Ishikawa (cell line): ENCODE data around the gene FCHSD2.

Experiments used
- CEBPB ChIP-seq: IDR thresholded peaks from 2 replicates; pipeline ENCODE4 v1.6.1; 2012
- CREB1 ChIP-seq: IDR thresholded peaks from 2 replicates; pipeline ENCODE4 v1.6.1; 2012; ENCODE audit warnings: low read depth
- EGR1 ChIP-seq: IDR thresholded peaks from 2 replicates; pipeline ENCODE4 v1.6.1; 2012
- EP300 ChIP-seq: IDR thresholded peaks from 2 replicates; pipeline ENCODE4 v1.6.1; 2012; ENCODE audit warnings: borderline replicate concordance
- FOXM1 ChIP-seq: IDR thresholded peaks from 2 replicates; pipeline ENCODE4 v1.6.1; 2012; ENCODE audit warnings: low read depth, borderline replicate concordance
- NFIC ChIP-seq: IDR thresholded peaks from 2 replicates; pipeline ENCODE4 v1.6.1; 2012
- RAD21 ChIP-seq: IDR thresholded peaks from 2 replicates; pipeline ENCODE4 v1.6.1; 2012; ENCODE audit warnings: low read depth
- TAF1 ChIP-seq: IDR thresholded peaks from 2 replicates; pipeline ENCODE4 v1.6.1; 2012; ENCODE audit warnings: low read depth, mild to moderate bottlenecking
- TCF12 ChIP-seq: IDR thresholded peaks from 2 replicates; pipeline ENCODE4 v1.6.1; 2012; ENCODE audit warnings: low read depth
- TEAD4 ChIP-seq: IDR thresholded peaks from 2 replicates; pipeline ENCODE4 v1.6.1; 2012
- YY1 ChIP-seq: IDR thresholded peaks from 2 replicates; pipeline ENCODE4 v1.6.1; 2012; ENCODE audit warnings: low read depth
- ZBTB7A ChIP-seq: IDR thresholded peaks from 2 replicates; pipeline ENCODE4 v1.6.1; 2012; ENCODE audit warnings: low read depth
- TF ChIP-seq, protein P1 (sequence below): IDR thresholded peaks from 2 replicates; pipeline ENCODE4 v1.6.1; 2012
- TF ChIP-seq, protein P2 (sequence below): IDR thresholded peaks from 2 replicates; pipeline ENCODE4 v1.6.1; 2012; ENCODE audit warnings: low read depth, mild to moderate bottlenecking
- TF ChIP-seq, protein P3 (sequence below): IDR thresholded peaks from 2 replicates; pipeline ENCODE4 v1.6.1; 2012

FCHSD2 gene

DNA sequence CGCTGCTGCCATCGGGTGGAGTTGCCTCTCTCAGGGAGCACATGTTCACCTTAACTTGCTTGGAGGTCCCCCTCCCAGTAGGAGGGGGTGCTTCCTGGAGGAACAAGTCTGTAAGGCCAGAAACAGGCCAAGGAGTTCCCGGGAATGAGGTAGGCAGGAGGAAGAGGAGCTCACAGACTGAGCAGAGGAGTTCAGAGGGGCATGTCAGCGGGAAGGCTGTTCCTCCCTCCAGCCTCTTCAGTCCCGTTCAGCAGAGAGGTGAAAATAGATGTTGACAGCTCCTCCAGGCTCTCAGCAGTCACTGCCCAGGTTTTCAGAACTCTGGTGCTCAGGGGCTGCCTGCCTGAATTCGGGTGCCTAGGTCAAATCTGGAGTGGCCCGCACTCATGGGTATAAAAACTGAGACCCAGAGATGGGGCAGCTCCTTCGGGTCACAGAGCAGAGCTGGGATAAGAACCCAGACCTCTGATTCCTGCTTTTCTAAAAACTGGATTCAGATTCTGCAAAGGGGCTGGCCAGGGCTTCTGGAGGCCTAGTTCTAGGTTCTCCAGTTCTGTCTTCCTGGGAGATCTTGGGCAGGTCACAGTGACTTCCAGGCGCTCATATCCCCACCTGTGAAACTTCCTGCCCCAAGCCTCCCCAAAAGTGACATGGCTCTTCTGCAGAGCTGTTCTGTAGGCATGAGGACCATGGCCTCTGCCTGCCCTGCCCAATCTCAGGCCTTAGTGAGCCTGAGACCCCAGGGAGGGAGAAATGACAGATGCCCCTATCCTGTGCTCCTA, 309.6 kb downstream of the FCHSD2 start:
- TF ChIP-seq YY1 (no peak), TAF1 (no peak), RAD21 (no peak), TEAD4 (no peak), EGR1 (no peak), TCF12 (no peak), CREB1 (no peak), CEBPB (no peak), FOXM1 (no peak)
- TF ChIP-seq, protein P1, sequence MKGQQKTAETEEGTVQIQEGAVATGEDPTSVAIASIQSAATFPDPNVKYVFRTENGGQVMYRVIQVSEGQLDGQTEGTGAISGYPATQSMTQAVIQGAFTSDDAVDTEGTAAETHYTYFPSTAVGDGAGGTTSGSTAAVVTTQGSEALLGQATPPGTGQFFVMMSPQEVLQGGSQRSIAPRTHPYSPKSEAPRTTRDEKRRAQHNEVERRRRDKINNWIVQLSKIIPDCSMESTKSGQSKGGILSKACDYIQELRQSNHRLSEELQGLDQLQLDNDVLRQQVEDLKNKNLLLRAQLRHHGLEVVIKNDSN, result no peak
- TF ChIP-seq, protein P2, sequence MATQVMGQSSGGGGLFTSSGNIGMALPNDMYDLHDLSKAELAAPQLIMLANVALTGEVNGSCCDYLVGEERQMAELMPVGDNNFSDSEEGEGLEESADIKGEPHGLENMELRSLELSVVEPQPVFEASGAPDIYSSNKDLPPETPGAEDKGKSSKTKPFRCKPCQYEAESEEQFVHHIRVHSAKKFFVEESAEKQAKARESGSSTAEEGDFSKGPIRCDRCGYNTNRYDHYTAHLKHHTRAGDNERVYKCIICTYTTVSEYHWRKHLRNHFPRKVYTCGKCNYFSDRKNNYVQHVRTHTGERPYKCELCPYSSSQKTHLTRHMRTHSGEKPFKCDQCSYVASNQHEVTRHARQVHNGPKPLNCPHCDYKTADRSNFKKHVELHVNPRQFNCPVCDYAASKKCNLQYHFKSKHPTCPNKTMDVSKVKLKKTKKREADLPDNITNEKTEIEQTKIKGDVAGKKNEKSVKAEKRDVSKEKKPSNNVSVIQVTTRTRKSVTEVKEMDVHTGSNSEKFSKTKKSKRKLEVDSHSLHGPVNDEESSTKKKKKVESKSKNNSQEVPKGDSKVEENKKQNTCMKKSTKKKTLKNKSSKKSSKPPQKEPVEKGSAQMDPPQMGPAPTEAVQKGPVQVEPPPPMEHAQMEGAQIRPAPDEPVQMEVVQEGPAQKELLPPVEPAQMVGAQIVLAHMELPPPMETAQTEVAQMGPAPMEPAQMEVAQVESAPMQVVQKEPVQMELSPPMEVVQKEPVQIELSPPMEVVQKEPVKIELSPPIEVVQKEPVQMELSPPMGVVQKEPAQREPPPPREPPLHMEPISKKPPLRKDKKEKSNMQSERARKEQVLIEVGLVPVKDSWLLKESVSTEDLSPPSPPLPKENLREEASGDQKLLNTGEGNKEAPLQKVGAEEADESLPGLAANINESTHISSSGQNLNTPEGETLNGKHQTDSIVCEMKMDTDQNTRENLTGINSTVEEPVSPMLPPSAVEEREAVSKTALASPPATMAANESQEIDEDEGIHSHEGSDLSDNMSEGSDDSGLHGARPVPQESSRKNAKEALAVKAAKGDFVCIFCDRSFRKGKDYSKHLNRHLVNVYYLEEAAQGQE, result no peak
- TF ChIP-seq, protein P3, sequence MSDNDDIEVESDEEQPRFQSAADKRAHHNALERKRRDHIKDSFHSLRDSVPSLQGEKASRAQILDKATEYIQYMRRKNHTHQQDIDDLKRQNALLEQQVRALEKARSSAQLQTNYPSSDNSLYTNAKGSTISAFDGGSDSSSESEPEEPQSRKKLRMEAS, result no peak

DNA sequence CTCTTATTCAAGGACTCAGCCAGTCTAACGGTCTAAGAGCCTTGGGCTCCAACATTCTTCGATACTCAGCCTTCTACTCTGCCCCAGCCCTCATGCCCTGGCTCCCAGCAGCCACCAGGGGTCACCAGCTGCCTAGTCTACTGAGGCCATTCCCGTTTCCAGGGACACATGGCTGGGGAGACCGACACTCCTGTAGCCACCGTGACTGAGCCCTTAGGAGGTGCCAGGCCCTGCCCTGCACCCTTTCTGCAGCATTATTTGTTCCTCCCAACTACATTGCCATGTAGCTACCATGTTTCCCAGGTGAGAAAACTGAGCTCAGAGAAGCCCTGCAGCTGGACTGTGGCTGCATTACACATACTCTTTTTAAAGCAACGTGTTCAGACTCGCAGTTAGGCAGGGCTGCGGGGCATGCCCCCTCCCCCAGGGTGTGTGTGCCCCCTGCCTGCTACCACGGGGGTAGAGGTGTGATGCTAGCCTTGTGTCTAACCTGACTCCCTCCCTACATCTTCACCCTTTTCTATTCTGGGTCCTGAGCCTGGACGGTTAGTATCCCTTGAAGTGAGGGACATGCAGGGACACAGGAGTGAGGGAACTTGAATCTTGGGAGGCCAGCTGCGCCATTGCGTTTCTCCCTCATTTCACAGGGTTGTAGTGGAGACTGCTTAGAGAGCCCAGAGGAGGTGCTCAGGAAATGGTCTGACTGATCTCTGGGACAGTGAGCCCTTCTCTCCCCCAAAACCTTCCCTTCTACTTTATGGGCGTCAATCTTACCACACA, 310.4 kb downstream of the FCHSD2 start:
- TF ChIP-seq RAD21 (peak; percentile 98), TEAD4 (no peak)
- TF ChIP-seq, protein P3, result peak; percentile 54

DNA sequence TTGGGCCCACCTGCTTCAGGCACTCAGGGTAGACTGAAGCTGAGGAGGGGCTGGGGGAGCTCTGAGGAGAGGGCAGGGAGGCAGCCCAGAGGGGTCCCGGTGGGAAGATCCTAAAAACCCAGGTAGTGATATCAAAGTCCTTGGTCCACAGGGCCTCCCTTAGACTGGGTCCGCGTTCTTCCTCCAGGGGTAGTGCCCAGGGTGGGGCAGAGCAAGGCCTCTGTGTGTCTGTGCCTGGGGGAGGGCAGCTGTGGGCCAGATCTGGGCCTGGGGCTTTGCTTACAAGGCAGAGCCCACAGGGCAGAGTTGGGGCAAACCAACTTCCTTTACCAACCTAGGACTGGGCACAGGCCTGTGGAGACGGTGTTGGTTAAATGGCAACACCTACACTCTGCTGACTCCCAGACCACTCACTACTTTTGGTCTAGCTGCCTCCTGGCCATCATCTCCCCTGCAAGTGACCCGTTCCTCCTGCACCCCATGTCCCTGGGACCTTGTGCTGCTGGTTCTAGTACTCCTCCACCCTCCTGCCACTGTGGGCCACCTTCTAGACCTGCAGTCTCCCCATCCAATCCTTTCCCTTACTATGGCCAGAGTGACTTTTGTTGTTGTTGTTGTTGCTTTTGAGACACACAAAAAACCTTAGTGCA, 312.1 kb downstream of the FCHSD2 start:
- TF ChIP-seq CREB1 (no peak), CEBPB (no peak), EGR1 (no peak), RAD21 (no peak), FOXM1 (no peak), EP300 (no peak), TAF1 (no peak), ZBTB7A (no peak), YY1 (no peak), NFIC (no peak), TCF12 (no peak), TEAD4 (no peak)
- TF ChIP-seq, protein P3, result no peak
- TF ChIP-seq, protein P1, result no peak
- TF ChIP-seq, protein P2, result no peak

DNA sequence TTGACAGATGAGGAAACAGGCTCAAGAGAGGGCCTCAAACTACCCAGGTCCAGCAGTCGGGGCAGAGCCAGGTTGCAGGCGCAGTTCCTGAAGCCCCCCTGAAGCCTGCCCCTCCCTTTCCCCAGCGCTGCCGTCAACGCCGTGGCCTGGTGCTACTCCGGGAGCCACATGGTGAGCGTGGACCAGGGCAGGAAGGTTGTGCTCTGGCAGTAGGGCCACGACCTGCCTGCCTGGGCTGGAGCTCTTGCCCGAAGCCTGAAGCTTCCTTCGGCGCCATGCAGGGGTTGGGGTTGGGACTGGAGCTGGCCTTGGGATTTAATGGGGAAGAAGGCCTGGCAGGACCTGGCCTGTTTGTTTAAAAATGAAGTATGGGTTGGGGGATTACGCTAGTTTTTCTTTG, 312.9 kb downstream of the FCHSD2 start:
- TF ChIP-seq EGR1 (no peak), TEAD4 (no peak), TCF12 (no peak)

DNA sequence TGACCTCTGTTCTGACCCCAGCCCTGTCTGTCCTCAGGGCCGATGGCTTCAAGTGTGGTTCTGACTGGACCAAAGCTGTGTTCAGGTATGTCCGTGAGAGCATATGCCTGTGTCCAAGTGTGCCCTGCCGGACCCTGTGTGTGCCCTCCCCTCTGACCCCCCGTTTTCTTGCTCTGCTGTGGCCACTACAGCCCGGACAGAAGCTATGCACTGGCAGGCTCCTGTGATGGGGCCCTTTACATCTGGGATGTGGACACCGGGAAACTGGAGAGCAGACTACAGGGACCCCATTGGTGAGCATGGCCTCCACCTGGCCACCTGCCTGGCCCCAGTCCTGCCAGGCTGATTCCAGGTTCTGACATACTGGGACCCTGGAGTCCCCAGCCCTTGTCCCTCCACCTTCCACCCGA, 313.4 kb downstream of the FCHSD2 start:
- no peak for TF ChIP-seq NFIC
- TF ChIP-seq EP300, result no peak
- no peak for TF ChIP-seq TCF12
- TF ChIP-seq RAD21, result no peak
- no peak for TF ChIP-seq FOXM1
- TF ChIP-seq YY1, result no peak
- no peak for TF ChIP-seq CEBPB
- TF ChIP-seq, protein P3, result no peak
- TF ChIP-seq TEAD4, result no peak
- TF ChIP-seq CREB1, result no peak
- TF ChIP-seq, protein P2, result no peak
